Measurements from ENCODE around the gene STX8. TPM values are rescaled to one million over a fixed set of nuclear protein-coding genes. Genes with fewer than 3 reads are reported as not detected.

STX8 gene
- total RNA-seq, 4 donors from 2014 or later: 22.0 to 67.3 (median 46.5) TPM

DNA sequence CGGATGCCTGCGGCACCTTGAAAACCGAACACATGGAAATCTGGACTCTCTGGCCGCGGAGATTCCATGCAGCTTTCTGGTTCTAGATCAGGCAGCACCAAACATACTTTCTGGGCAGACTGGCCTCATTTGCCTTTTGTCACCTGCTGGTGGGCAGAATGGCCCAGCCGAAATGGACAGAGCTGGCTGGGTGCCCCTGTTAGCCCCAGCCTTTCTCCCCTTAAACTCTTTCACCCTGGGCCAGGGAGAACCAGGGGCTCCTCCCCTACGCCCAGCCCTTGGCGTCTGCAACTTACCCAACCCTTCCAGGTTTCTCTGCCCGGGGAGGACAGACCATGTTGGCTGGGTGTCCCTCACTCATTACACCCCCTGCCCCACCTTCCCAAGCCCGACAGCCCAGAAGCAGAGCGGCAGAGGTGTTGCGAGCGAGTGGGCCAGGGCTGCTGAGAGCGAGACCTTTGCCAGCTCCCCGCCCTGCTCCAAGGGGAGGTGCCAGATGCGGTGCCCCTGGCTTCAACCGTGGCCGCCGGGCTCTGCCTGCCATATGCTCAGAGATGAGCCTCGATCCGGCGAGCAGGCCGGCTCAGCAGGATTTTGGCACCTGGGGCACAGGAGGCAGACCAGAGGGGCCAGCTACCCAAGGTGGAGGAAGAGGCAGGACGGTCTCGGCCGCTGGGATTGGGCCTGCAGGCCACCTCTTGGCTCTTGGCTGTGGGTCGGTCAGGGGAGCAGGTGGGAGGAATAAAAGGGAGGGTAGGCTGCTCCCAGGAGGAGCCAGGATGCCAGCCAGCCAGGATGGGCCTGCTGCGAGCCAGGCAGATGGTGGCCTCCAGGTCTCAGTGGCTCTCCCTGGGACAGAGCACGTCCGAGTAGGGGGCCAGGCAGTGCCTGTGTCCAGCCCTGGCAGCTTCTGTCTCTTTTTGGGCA lies 363.0 kb downstream of the STX8 start:
- H3K9me3 ChIP-seq: no peaks in the 10 kb centered on the region
- DNase-seq: no peak
- H3K27me3 ChIP-seq: no peaks in the 10 kb centered on the region
- H3K36me3 ChIP-seq: no peaks in the 10 kb centered on the region
- intact Hi-C loops (cut with DNase I; ENCODE audit: low total_unique reads): no loop called here
- no peak overlapping the region for H3K4me3 ChIP-seq
- TF ChIP-seq CTCF (IDR thresholded peaks at IDR 0.05): no peak
- TF ChIP-seq POLR2A (IDR thresholded peaks at IDR 0.05): no peak
- no peak overlapping the region for H3K27ac ChIP-seq
- H3K4me1 ChIP-seq: no peaks in the 10 kb centered on the region

GRCh38 chr17:9211133-9211765 lies 364.4 kb downstream of the STX8 start:
- TF ChIP-seq CTCF (IDR thresholded peaks at IDR 0.05) (no peak), POLR2A (IDR thresholded peaks at IDR 0.05) (no peak)
- no peaks in the 10 kb centered on the region for H3K27me3 ChIP-seq
- no peaks in the 10 kb centered on the region for H3K9me3 ChIP-seq
- no peak for DNase-seq
- H3K4me1 ChIP-seq: peaks cover under 1 to 6% of the 10 kb centered on the region in 2 donors
- intact Hi-C loops (cut with DNase I; ENCODE audit: low total_unique reads): no loop called here
- no peak overlapping the region for H3K27ac ChIP-seq
- H3K4me3 ChIP-seq: no peak overlapping the region
- H3K36me3 ChIP-seq: no peaks in the 10 kb centered on the region

DNA sequence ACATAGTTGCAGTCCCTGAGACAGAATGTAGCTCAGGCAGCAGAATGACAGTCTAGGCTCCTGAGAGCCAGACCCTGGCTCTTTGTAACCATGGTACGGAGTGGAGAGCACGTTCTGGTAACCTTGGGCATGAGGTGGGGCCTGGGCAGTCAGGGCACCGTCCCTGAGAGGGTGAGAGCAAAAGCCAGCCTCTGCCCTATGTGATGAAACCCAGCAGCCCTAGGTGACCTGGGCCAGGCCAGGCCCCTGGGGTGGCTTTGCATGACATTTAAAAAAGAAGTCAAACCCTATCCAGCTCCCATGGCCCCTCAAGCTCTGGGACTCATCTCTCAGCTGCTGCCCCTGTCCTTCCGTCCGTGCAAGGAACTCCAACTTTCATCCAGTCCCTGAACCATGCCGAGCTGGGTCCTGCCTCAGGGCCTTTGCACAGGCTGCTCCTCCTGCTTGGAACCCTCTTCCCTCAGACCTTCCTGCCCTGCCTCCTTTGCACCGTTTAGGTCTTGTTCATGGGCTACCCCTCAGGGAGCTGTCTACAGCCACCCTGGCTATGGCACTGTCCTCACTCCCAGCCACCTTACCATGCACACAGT lies 365.7 kb downstream of the STX8 start:
- no peak for DNase-seq
- H3K9me3 ChIP-seq: no peaks in the 10 kb centered on the region
- no peak overlapping the region for H3K27ac ChIP-seq
- no peak overlapping the region for H3K4me3 ChIP-seq
- no peak for TF ChIP-seq CTCF (IDR thresholded peaks at IDR 0.05)
- no peak for TF ChIP-seq POLR2A (IDR thresholded peaks at IDR 0.05)
- H3K27me3 ChIP-seq: no peaks in the 10 kb centered on the region
- no peaks in the 10 kb centered on the region for H3K36me3 ChIP-seq
- peaks cover 7 to 12% of the 10 kb centered on the region in 2 donors for H3K4me1 ChIP-seq
- intact Hi-C loops (cut with DNase I; ENCODE audit: low total_unique reads): no loop called here

GRCh38 chr17:9209347-9209746 lies 366.3 kb downstream of the STX8 start:
- H3K4me1 ChIP-seq: peaks cover 7 to 12% of the 10 kb centered on the region in 2 donors
- DNase-seq: no peak
- intact Hi-C loops (cut with DNase I; ENCODE audit: low total_unique reads): no loop called here

More at GRCh38 chr17:9209347-9209746, 366.3 kb downstream of the STX8 start:
- Histone ChIP-seq H3K4me3 (no peak overlapping the region), H3K27me3 (no peaks in the 10 kb centered on the region), H3K36me3 (no peaks in the 10 kb centered on the region), H3K9me3 (no peaks in the 10 kb centered on the region), H3K27ac (no peak overlapping the region)
- TF ChIP-seq POLR2A (IDR thresholded peaks at IDR 0.05) (no peak), CTCF (IDR thresholded peaks at IDR 0.05) (no peak)
